ENCODE measurements around the gene MEIS2.

GRCh38 chr15:36933255-36933990 is 166.9 kb downstream of the MEIS2 start:
- TF ChIP-seq ZNF558 (tag by site-specific recombination; IDR thresholded peaks at IDR 0.05) (no peak), KLF9 (tag by site-specific recombination; IDR thresholded peaks at IDR 0.05; ENCODE audit: low read depth) (no peak), KLF17 (tag by site-specific recombination; IDR thresholded peaks at IDR 0.05) (no peak), REST (tag by site-specific recombination; IDR thresholded peaks at IDR 0.05) (no peak), CTCF (tag by site-specific recombination; IDR thresholded peaks at IDR 0.05) (no peak), ZNF274 (IDR thresholded peaks at IDR 0.05; ENCODE audit: low read length) (no peak), ZNF274 (tag by site-specific recombination; IDR thresholded peaks at IDR 0.05; ENCODE audit: borderline replicate concordance) (no peak), ZNF580 (tag by site-specific recombination; IDR thresholded peaks at IDR 0.05) (no peak), ATF2 (tag by site-specific recombination; IDR thresholded peaks at IDR 0.05; ENCODE audit: low read depth) (no peak), PRDM10 (tag by site-specific recombination; IDR thresholded peaks at IDR 0.05) (no peak), YY1 (tag by site-specific recombination; IDR thresholded peaks at IDR 0.05) (no peak), ZBTB44 (tag by site-specific recombination; IDR thresholded peaks at IDR 0.05) (no peak), ZBTB7A (tag by site-specific recombination; IDR thresholded peaks at IDR 0.05; ENCODE audit: low read depth) (no peak), ZNF664 (tag by site-specific recombination; IDR thresholded peaks at IDR 0.05) (no peak), HIC1 (tag by site-specific recombination; IDR thresholded peaks at IDR 0.05) (no peak)

All from HEK293 (cell line).